Measurements from ENCODE around the gene RRBP1. TPM values are rescaled to one million over a fixed set of nuclear protein-coding genes. Genes with fewer than 3 reads are reported as not detected.

The RRBP1 gene
- total and polyA plus RNA-seq, 2 experiments from 2014 or later = 193 to 242 TPM

GRCh38 chr20:17645010-17645409 is 37.0 kb downstream of the RRBP1 start:
- H3K27me3 ChIP-seq = no peaks in the 10 kb centered on the region
- H3K4me3 ChIP-seq = no peak overlapping the region
- peaks cover 100% of the 10 kb centered on the region for H4K20me1 ChIP-seq (ENCODE audit: insufficient read depth, poor library complexity, severe bottlenecking)
- no peaks in the 10 kb centered on the region for H3K9me2 ChIP-seq (replicated peaks; ENCODE audit: insufficient read depth)
- no peaks in the 10 kb centered on the region for H3K36me3 ChIP-seq (replicated peaks; ENCODE audit: insufficient read depth, low read depth)
- no peak overlapping the region for H2AFZ ChIP-seq
- no peak overlapping the region for H3K4me2 ChIP-seq
- peaks cover 100% of the 10 kb centered on the region for H3K79me2 ChIP-seq
- no peak overlapping the region for H3K27ac ChIP-seq
- DNase-seq (ENCODE audit: low spot score) = no peak
- no peaks in the 10 kb centered on the region for H3K9me3 ChIP-seq (ENCODE audit: low read depth)
- 89% methylated on average over 14 of the region's 14 CpGs for WGBS (ENCODE audit: low lambda C conversion rate, missing lambda C conversion rate)
- H3K4me1 ChIP-seq (ENCODE audit: insufficient read depth) = peaks cover 41% of the 10 kb centered on the region
- no peak for TF ChIP-seq EZH2 (IDR thresholded peaks at IDR 0.05; ENCODE audit: borderline replicate concordance)
- TF ChIP-seq EZH2phosphoT487 (IDR thresholded peaks at IDR 0.05; ENCODE audit: low read depth, severe bottlenecking, unreplicated experiment) = no peak

GRCh38 chr20:17644451-17644850 is 37.6 kb downstream of the RRBP1 start:
- DNase-seq (ENCODE audit: low spot score) = no peak
- 83% methylated on average over 13 of the region's 13 CpGs for WGBS (ENCODE audit: low lambda C conversion rate, missing lambda C conversion rate)
- TF ChIP-seq CTCF (IDR thresholded peaks at IDR 0.05; ENCODE audit: poor library complexity) = no peak
- no peak for TF ChIP-seq EZH2phosphoT487 (IDR thresholded peaks at IDR 0.05; ENCODE audit: low read depth, severe bottlenecking, unreplicated experiment)
- no peak for TF ChIP-seq EZH2 (IDR thresholded peaks at IDR 0.05; ENCODE audit: borderline replicate concordance)
- no peak overlapping the region for H3K4me2 ChIP-seq
- no peak overlapping the region for H3K27ac ChIP-seq
- peaks cover 99% of the 10 kb centered on the region for H3K79me2 ChIP-seq
- H2AFZ ChIP-seq = no peak overlapping the region
- no peaks in the 10 kb centered on the region for H3K36me3 ChIP-seq (replicated peaks; ENCODE audit: insufficient read depth, low read depth)
- H3K4me3 ChIP-seq = no peak overlapping the region
- no peaks in the 10 kb centered on the region for H3K27me3 ChIP-seq
- no peaks in the 10 kb centered on the region for H3K9me3 ChIP-seq (ENCODE audit: low read depth)
- no peaks in the 10 kb centered on the region for H3K9me2 ChIP-seq (replicated peaks; ENCODE audit: insufficient read depth)
- peaks cover 35% of the 10 kb centered on the region for H3K4me1 ChIP-seq (ENCODE audit: insufficient read depth)
- H4K20me1 ChIP-seq (ENCODE audit: insufficient read depth, poor library complexity, severe bottlenecking) = peaks cover 100% of the 10 kb centered on the region

GRCh38 chr20:17643531-17644188 is 38.4 kb downstream of the RRBP1 start:
- no peak overlapping the region for H3K4me3 ChIP-seq
- no peak for TF ChIP-seq EZH2phosphoT487 (IDR thresholded peaks at IDR 0.05; ENCODE audit: low read depth, severe bottlenecking, unreplicated experiment)
- TF ChIP-seq CTCF (IDR thresholded peaks at IDR 0.05; ENCODE audit: poor library complexity) = no peak
- no peak for TF ChIP-seq EZH2 (IDR thresholded peaks at IDR 0.05; ENCODE audit: borderline replicate concordance)
- peaks cover 27% of the 10 kb centered on the region for H3K4me1 ChIP-seq (ENCODE audit: insufficient read depth)
- peaks cover 99% of the 10 kb centered on the region for H3K79me2 ChIP-seq
- no peaks in the 10 kb centered on the region for H3K9me2 ChIP-seq (replicated peaks; ENCODE audit: insufficient read depth)
- no peaks in the 10 kb centered on the region for H3K27me3 ChIP-seq
- H3K9me3 ChIP-seq (ENCODE audit: low read depth) = no peaks in the 10 kb centered on the region
- peaks cover 100% of the 10 kb centered on the region for H4K20me1 ChIP-seq (ENCODE audit: insufficient read depth, poor library complexity, severe bottlenecking)
- no peak overlapping the region for H3K27ac ChIP-seq
- no peak overlapping the region for H3K4me2 ChIP-seq
- DNase-seq (ENCODE audit: low spot score) = no peak
- WGBS (ENCODE audit: low lambda C conversion rate, missing lambda C conversion rate) = 91% methylated on average over 10 of the region's 10 CpGs
- H3K36me3 ChIP-seq (replicated peaks; ENCODE audit: insufficient read depth, low read depth) = no peaks in the 10 kb centered on the region
- no peak overlapping the region for H2AFZ ChIP-seq

- Histone ChIP-seq H2AFZ (no peak overlapping the region), H3K36me3 (replicated peaks; ENCODE audit: insufficient read depth, low read depth) (no peaks in the 10 kb centered on the region), H3K27ac (no peak overlapping the region), H3K27me3 (no peaks in the 10 kb centered on the region), H4K20me1 (ENCODE audit: insufficient read depth, poor library complexity, severe bottlenecking) (peaks cover 100% of the 10 kb centered on the region), H3K79me2 (peaks cover 99% of the 10 kb centered on the region), H3K9me3 (ENCODE audit: low read depth) (no peaks in the 10 kb centered on the region), H3K4me3 (no peak overlapping the region), H3K4me2 (no peak overlapping the region), H3K9me2 (replicated peaks; ENCODE audit: insufficient read depth) (no peaks in the 10 kb centered on the region), H3K4me1 (ENCODE audit: insufficient read depth) (peaks cover 26% of the 10 kb centered on the region)
- no peak for DNase-seq (ENCODE audit: low spot score)
- WGBS (ENCODE audit: low lambda C conversion rate, missing lambda C conversion rate) = 91% methylated on average over 19 of the region's 19 CpGs
- TF ChIP-seq EZH2 (IDR thresholded peaks at IDR 0.05; ENCODE audit: borderline replicate concordance) (no peak), CTCF (IDR thresholded peaks at IDR 0.05; ENCODE audit: poor library complexity) (no peak)
Measured at GRCh38 chr20:17642404-17643269, 39.4 kb downstream of the RRBP1 start.

All from hepatocyte (in vitro differentiated cells).